Measurements from ENCODE around the gene QPRT. TPM values are rescaled to one million over a fixed set of nuclear protein-coding genes. Genes with fewer than 3 reads are reported as not detected.

The QPRT gene
- polyA plus RNA-seq, 1 donor, result 80.1 TPM

Other genes starting within 250 kb of the QPRT start
- gene BOLA2, start 224.8 kb upstream of the QPRT start, polyA plus RNA-seq (ENCODE audit: insufficient read length), result 4.0 TPM
- gene SLX1B, start 224.6 kb upstream of the QPRT start, polyA plus RNA-seq (ENCODE audit: insufficient read length), result 0.66 TPM
- 3.6 TPM for gene SULT1A4, start 219.3 kb upstream of the QPRT start, polyA plus RNA-seq (ENCODE audit: insufficient read length)
- 22.5 TPM for gene NPIPB12, start 172.8 kb upstream of the QPRT start, polyA plus RNA-seq (ENCODE audit: insufficient read length)
- gene SPN, start 15.9 kb upstream of the QPRT start, polyA plus RNA-seq (ENCODE audit: insufficient read length), result 1.3 TPM
- gene C16orf54, start 66.8 kb downstream of the QPRT start, polyA plus RNA-seq (ENCODE audit: insufficient read length), result 0.43 TPM
- not detected for gene ZG16, start 99.1 kb downstream of the QPRT start, polyA plus RNA-seq (ENCODE audit: insufficient read length)
- 31.7 TPM for gene KIF22, start 111.6 kb downstream of the QPRT start, polyA plus RNA-seq (ENCODE audit: insufficient read length)
- gene MAZ, start 127.3 kb downstream of the QPRT start, polyA plus RNA-seq (ENCODE audit: insufficient read length), result 270 TPM
- gene PRRT2, start 133.0 kb downstream of the QPRT start, polyA plus RNA-seq (ENCODE audit: insufficient read length), result 13.3 TPM
- gene PAGR1, start 137.0 kb downstream of the QPRT start, polyA plus RNA-seq (ENCODE audit: insufficient read length), result 27.8 TPM
- 26.5 TPM for gene MVP, start 141.3 kb downstream of the QPRT start, polyA plus RNA-seq (ENCODE audit: insufficient read length)
- gene CDIPT, start 184.0 kb downstream of the QPRT start, polyA plus RNA-seq (ENCODE audit: insufficient read length), result 41.9 TPM
- 3.3 TPM for gene SEZ6L2, start 220.4 kb downstream of the QPRT start, polyA plus RNA-seq (ENCODE audit: insufficient read length)
- 1.0 TPM for gene ASPHD1, start 221.3 kb downstream of the QPRT start, polyA plus RNA-seq (ENCODE audit: insufficient read length)
- gene KCTD13, start 247.0 kb downstream of the QPRT start, polyA plus RNA-seq (ENCODE audit: insufficient read length), result 14.0 TPM

Measured in hindlimb muscle (tissue), 1 donor.